ENCODE measurements around the gene KLHL10.

GRCh38 chr17:41821776-41822175, 15.8 kb upstream of the KLHL10 start:
- no peak for TF ChIP-seq POLR2A (IDR thresholded peaks at IDR 0.05)
- TF ChIP-seq CTCF (IDR thresholded peaks at IDR 0.05 in 4 of 5, conservative IDR thresholded peaks at IDR 0.05 in 1 of 5): no peak
